NCI-H2227 (cell line): Measurements from ENCODE around the gene LGALS14.
"Not testable (repeated sequence)": the region's sequence is repeated elsewhere in the genome, so short reads cannot be mapped to it uniquely, and the experiment has no call there.

Experiments
- DNase-seq: peaks from one replicate; lab custom pipeline; 2025; ENCODE audit not compliant: unreplicated experiment; lab: John Stamatoyannopoulos, UW

Gene LGALS14

DNA sequence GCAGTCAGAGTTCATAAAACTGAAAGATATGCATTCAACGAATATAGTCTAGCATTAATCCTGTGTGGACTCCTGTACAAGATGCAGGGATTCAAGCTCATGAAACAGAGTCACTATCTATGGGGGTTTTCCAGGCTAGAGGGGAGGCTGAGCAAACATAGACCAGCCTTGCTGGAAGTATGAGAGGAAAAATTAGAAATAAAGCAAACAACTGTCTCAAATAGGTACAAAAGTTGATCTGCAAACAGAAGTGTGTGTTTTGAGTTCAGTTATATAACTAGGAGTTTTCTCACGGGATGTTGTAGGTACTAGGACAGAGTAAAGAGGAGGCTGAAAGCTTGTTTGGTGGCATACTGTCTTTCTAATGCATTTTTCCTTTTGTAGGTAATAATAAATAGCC lies 8.5 kb upstream of the LGALS14 start:
- DNase-seq = no peak

DNA sequence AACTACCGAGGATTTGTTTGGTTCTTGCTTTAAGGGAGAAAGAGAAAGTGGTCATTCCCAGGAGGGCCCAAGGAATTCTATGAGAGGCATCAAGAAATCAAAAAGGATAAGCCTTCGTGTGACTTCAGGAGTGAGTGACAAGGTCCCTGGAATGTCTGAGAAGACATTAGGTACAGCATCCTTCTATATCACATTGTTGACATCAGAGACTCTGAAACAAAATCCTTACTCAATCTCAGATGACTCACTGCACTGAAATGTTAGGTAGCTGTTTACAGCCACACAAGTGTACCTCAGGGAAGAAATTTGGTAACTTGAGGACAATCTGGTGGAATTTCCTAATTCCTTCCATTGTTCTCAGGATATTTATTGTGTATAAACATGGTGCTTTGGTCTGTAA lies 7.9 kb upstream of the LGALS14 start:
- DNase-seq = no peak

DNA sequence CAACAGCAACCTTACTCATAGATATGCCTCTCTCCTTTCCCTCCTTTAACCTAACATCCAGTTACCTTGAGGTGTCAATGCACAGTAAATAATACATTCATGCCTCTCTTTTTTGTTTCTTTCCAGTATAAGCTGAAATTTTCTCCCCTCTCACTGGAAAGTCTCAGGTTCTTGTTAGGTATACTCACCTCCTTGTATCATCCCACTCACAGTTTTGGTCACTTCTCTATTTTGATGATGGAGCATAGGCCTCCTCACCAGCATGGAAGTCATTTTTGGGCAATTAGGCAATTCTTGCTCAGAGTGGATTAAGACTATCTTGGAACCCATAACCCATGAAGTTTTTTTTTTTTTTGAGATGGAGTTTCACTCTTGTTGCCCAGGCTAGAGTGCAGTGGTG lies 5.7 kb upstream of the LGALS14 start:
- DNase-seq = no peak

DNA sequence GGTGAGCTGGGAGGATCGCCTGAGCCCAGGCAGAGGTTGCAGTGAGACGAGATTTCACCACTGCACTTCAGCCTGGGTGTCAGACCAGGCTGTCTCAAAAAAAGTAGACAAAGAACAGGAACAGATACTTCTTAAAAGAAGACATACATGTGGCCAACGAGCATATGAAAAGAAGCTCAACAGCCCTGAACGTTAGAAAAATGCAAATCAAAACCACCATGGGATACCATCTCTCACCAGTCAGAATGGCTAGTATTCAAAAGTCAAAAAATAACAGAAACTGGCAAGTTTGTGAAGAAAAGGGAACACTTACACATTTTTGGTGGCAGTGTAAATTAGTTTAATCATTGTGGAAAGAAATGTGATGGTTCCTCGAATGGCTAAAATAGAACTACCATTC lies 3.0 kb upstream of the LGALS14 start:
- DNase-seq = no peak

DNA sequence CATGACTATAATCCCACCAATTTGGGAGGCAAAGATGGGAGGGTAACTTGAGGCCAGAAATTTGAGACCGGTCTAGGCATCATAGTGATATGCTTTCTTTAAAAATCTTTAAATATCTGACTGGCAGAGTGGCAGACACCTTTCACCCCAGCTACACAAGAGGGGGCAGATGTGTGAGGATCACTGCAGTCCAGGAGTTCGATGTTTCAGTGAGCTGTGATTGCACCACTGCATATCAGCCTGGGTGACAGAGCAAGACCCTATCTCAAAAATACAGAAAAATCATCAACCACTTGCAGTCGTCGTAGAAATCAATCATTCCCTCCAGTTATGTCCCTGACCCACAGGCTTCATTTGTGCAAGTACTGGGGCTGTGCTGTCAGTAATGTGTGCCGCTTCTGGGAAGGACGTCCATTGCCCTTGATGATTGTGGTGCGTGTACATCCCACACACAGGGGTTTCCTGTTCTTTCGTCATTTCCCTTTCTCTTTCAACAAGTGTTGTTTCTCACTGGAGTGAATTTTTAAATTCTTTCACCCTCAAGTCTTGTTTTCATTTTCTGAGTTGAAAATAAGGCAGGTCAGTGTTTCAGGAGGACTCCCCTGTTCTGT lies 1.4 kb downstream of the LGALS14 start:
- no peak for DNase-seq

DNA sequence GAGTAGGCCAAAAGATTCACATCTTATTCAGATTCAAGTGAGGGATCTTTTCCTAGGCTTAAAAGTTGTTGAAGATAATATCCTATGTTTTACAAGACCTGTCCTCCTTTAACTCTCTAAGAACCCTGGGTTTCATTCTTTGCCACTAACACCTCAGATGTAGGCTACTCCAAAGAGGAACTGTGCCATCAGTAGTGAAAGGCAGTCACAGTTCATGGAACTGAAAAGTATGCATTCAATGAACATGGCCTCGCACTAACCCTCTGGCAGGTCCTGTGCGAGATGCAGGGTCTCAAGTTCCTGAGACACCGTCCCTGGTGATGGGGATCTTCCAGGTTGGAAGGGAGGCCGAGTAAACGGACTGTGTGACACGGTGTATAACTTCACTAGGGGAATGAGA lies 4.3 kb downstream of the LGALS14 start:
- DNase-seq = no peak

DNA sequence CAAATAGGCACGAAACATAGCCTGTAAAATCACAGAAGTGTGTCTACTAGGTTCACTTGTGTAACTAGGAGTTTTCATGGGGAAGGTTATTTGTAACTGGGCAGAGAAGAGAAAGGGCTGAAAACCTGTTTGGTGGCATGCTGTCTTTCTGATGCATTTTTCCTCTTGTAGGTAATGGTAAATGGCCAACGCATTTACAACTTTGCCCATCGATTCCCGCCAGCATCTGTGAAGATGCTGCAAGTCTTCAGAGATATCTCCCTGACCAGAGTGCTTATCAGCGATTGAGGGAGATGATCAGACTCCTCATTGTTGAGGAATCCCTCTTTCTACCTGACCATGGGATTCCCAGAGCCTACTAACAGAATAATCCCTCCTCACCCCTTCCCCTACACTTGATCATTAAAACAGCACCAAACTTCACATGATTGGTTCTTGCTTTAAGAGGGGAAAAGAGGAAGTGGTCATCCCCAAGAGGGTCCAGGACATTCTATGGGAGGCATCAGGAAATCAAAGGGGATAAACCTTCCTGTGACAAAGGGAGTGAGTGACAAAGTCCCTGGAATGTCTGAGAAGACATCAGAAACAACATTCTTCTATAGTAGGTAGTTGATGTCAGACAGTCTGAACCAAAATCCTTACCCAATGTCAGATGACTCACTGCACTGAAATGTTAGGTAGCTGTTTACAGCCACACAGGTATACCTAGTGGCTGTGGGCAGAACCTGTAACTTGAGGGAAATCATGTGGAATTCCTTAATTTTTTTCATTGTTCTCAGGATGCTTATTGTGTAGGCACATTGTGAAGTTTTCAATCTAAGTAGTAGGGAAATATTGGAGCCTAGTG lies 5.0 kb downstream of the LGALS14 start:
- DNase-seq = no peak

DNA sequence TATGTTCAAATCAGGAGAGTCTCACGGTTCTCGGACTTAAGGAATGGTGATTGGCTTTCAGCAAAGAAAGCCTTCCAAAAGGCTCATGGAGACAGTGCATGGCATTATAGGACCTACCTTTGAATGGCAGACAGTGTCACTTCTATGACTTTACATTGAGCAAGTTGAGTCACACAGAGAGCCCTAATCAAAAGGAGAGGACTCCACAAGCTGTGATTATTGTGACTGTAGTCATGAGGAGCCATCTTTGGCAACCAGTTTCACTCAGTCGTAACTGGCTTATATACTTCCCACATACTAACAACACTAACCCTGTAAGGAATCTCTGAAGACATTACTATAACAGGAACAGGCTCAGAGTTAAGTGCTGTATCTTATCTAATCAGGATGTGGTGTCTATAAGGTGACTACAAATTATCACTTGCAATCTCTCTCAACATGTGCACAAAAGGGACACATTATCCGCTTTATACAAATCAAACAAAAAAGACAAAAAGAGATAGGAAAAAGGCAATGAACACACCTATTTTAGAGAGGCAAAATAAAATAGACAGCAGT lies 6.1 kb downstream of the LGALS14 start:
- DNase-seq = no peak

DNA sequence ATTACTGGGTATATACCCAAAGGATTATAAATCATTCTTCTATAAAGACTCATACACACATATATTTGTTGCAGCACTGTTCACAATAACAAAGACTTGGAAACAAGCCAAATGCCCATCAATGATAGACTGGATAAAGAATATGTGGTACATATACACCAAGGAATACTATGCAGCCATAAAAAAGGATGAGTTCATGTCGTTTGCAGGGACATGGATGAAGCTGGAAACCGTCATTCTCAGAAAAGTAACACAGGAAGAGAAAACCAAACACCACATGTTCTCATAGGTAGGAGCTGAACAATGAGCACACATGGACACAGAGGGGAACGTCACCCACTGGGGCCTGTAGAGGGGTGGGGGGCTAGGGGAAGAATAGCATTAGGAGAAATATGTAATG lies 15.9 kb downstream of the LGALS14 start:
- not testable (repeated sequence) for DNase-seq

DNA sequence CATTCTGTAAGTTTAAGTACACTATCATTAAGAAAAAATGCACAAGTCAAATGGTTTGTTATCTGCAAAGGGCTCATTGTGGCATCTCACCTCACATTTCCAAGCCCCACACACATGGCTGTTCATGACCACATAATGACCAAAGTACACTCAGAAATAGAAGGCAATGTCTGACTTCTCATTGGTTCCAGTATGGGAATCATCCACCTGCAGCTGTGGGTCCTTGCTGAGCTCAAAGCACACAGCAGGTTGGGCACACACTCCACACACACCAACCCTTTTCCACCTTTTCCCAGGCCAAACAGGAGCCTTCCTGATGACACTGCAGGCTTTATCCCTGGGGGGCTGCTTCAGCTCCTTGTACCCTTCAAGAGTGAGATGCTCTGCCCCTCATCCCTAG lies 21.7 kb downstream of the LGALS14 start:
- no peak for DNase-seq

DNA sequence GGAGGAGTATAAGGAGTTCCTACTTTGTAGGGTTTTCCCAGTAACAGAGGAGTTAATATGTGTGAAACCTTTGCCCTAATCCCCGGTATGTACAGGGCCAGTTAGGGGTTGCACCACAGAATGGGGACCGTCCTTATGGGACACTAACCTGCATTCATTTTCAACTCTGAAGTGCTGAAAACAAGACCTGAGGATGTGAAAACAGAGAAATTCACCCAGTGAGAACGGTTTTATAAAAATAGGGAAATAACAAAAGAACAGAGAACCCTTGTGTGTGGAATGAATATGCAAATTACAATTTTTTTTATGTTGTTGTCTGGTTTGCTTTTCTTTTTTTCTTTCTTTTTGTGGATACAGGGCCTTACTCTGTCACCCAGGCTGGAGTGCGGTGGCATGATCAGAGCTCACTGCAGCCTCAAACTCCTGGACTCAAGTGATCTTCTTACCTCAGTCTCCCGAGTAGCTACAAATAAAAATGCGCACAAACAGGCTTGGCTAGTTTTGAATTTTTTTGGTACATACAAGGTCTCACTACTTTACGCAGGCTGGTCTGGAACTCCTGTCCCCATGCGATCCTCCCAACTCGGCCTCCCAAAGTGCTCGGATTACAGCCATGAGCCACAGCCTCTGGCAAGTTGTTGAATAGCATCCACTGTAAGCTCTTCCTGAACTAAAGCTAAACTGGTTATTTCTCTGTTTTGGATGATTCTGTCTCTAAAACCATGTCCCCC lies 23.0 kb downstream of the LGALS14 start:
- DNase-seq = no peak

DNA sequence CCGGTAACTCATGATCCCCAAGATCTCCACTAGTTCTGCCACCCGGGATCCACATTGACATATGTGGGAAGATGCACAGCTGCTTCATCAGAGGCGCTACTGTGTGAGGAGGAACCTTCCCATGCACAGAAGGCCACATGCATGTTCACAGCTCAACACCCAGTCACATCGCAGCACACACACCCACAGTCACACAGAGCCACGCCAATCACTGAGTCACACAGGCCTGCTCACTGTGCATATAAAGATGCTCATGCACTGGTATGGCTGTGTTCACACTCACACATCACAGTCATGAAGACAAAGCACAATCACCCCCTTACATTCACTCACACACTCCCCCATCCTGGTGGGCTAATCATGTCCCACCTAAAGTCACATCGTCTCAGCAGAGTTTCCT lies 23.8 kb downstream of the LGALS14 start:
- no peak for DNase-seq

DNA sequence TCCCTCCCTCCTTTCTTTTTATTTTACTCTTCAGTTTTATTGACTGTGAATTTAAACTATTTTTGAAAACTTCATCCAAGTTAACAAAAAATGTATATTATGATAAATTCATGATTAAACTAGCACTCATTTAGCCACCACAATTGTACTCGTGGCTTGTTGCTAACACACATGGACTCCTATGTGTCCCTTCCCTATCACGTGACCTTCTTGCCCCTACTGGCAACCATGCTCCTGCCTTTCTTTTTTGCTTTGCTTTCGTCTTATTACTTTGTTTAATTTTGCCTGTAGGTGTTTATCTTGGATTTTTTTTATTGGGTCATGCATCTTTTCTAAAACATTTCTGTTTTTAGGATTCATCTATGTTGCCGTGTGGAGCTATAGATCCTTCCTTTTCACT lies 25.3 kb downstream of the LGALS14 start:
- no peak for DNase-seq

DNA sequence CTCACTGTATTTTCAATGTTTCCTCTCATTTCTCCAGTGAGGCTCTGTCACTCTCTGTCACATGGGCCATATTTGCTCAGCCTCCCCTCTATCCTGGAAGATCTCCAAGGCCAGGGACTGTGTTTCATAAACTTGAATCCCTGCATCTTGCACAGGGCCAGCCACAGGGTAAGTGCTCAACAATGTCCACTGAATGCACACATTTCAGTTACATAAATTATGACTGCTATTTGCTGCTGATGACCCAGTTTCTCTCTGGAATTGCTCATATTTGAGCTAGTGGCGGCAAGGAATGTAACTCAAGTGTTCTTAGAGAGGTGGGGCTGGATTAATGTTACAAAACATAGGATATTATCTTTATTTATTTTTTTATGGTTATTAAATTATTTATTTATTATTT lies 27.4 kb downstream of the LGALS14 start:
- DNase-seq = no peak

DNA sequence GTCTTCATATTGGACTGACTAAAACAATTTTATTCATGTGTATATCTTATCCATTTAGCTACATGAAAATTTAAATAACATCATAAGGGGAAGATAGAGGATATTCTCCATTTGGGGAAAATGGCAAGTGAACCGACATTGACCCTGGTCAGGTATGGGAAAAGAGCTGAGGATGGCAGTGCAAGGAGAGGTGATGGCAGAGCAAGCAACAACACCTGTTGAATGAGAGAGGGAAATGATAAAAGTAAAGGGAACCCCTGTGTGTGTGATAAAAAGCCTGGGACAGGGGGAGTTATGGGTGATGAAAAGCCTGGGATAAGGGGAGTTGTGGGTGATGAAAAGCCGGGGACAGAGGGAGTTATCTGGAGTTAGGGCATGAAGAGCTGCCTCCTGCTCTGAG lies 29.6 kb downstream of the LGALS14 start:
- no peak for DNase-seq

DNA sequence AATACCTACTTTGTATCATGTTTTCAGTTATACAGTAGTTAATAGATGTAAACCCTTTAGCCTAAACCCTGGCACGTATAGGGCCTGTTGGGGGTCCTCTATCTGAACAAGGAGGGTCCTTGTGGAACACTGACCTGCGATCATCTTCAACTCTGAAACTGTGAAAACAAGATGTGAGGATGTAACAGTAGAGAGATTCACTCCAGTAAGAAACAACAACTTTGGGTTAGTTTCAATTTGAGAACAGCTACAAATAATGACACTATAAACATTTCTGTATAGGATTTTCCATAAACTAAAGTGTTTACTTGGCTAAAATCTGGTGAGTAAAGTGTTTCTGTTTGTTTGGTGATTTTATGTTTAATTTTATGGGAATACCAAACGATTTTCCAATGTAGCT lies 31.4 kb downstream of the LGALS14 start:
- no peak for DNase-seq

DNA sequence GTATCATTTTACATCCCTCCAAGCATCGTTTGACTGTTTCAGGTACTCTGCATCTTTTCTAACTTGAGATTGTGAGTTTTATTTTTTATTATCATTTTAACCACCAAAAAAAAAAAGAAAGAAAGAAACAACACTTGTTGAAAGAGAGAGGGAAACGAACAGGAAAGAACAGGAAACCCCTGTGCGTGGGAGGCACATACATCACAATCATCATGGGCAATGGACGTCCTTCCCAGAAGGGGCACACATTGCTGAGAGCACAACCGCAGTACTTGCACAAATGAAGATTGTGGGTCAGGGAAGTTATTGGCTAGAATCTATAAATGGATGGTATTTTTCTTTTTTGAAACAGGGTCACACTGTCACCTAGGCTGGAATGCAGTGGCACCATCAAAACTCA lies 31.8 kb downstream of the LGALS14 start:
- no peak for DNase-seq

DNA sequence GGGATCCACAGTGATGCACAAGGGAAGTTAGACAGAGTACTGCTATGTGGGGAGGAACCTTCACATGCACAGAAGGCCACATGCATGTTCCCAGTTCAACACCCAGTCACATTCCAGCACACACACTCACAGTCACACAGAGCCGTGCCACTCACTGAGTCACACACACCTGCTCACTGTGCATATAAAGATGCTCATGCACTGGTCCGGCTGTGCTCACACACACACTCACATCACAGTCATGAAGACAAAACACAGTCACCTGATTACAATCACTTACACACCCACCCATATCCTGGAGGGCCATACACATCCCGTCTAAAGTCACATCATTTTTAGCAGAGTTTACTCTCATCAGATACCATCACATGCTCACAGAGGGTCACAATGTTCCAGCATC lies 33.1 kb downstream of the LGALS14 start:
- DNase-seq = no peak

DNA sequence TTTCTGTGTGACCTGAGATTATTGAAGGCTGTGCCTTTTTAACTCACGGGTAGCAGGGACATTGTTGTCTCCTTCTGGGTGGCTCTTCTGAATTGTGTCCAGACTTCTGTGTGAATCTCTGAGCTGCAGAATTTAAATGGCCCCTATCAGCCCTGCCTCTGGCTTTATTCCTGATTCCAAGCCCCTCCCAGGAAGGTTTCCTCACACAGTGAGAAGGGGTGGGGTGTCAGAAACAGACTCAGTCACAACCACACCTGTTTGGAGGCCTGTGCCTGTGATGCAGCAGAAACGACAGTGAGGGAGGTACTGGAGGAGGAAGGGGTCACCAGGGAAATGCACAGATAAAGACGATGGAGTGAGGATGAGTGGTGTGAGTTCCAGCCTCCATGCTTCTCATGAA lies 33.6 kb downstream of the LGALS14 start, which contains the start of gene CLC:
CLC (minus strand) TSS at position 139 of the 400 bp plus-strand sequence; CDS start at position 62, 77 bp downstream.
- no peak for DNase-seq

DNA sequence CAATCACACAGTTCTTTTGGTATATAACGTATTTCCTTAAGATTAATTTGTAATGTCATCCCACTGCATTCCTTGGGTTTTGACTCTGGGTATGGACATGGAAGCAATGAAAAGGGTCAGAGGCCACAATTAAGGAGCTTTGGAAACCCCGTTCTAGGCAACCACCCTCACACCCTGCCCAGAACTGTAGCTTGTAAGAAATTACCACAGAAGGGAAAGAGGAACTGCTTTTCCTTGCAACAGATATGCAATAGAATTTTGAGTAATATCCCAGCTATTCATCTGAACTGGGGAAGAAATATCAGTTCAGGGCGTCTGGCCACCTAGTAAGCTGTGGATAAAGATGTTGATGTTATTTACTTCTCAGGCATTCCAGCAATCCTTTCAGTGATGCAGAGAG lies 34.5 kb downstream of the LGALS14 start:
- no peak for DNase-seq

DNA sequence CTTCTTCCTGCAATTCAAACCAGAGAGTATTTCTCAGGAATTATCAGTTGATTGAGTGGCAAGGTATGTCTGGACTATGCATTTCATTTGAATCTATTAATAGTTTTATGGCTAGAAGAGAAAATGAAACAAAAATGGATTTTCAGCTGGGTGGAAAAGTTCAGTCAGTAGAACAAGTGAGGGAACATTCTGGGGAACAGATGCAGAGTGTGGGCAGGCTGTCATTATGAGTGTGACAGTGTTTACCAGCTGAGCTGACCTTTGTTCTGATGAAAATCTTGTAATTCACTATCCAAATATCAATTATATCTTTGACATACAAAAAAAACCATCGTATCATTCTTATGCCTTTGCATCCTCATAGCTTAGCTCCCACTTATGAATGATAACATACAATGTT lies 36.1 kb downstream of the LGALS14 start:
- DNase-seq = no peak

DNA sequence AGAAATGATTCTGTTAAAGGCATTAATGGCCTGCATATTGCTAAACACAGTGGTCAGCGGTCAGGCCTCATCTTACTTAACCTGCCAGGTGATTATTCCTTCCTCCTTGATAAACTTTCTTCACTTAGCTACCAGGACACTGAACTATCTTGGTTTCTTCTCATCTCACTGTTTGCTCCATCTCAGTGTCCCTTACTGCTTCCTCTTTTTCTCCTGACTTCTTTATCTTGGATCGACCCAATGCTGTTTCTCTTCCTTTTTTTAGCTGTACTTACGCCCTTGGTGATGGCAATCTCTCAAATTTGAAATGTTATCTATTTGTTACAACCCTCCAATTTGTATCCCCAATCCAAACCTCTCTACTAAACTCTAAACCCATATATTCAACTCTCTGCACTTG lies 41.4 kb downstream of the LGALS14 start:
- no peak for DNase-seq
